WI38 (cell line): ENCODE results near the gene SYT10.

Experiments used
- H3K4me3 ChIP-seq: 2 replicates; pipeline ENCODE4 v1.5.1; 2011; ENCODE audit warnings: low read depth, mild to moderate bottlenecking, control low read depth, low read length
- TF ChIP-seq, protein P1 (sequence below): IDR thresholded peaks from 2 replicates; pipeline ENCODE4 v1.5.1; 2012; ENCODE audit warnings: low read depth, mild to moderate bottlenecking, control low read depth, low read length

Gene SYT10

DNA sequence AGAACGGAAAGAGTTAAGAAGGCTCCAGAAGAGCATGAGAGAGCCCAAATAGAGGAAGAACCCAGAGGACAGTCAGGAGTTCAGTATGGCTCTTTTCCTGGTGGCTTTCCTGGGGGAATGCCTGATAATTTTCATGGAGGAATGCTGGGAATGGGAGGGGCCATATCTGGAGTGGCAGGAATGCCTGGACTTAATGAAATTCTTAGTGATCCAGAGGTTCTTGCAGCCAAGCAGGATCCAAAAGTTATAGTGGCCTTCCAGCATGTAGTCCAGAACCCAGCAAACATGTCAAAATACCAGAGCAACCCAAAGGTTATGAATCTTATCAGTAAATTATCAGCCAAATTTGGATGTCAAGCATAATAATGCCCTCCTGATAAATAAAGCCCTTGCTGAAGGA is 15.5 kb upstream of the SYT10 start:
- TF ChIP-seq, protein P1, sequence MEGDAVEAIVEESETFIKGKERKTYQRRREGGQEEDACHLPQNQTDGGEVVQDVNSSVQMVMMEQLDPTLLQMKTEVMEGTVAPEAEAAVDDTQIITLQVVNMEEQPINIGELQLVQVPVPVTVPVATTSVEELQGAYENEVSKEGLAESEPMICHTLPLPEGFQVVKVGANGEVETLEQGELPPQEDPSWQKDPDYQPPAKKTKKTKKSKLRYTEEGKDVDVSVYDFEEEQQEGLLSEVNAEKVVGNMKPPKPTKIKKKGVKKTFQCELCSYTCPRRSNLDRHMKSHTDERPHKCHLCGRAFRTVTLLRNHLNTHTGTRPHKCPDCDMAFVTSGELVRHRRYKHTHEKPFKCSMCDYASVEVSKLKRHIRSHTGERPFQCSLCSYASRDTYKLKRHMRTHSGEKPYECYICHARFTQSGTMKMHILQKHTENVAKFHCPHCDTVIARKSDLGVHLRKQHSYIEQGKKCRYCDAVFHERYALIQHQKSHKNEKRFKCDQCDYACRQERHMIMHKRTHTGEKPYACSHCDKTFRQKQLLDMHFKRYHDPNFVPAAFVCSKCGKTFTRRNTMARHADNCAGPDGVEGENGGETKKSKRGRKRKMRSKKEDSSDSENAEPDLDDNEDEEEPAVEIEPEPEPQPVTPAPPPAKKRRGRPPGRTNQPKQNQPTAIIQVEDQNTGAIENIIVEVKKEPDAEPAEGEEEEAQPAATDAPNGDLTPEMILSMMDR, result no peak
- no peak overlapping the region for H3K4me3 ChIP-seq

DNA sequence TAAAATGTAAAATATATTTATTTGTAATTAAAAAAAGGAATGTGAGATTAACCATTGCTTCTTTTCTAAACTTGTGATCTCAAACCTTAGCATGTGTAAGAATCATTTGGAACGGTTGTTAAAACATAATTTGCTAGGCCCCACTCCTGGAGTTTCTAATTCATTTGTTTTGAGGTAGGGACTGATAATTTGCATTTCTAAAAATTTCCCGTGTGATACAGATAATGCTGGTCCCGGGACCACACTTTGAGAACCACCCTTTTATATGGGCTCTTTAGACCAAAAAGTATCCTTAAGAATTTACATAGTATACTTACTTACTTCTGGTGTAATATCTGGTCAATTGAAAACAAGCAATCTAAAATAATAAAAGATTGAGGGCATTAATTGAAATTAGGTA is 10.9 kb upstream of the SYT10 start:
- TF ChIP-seq, protein P1, result no peak
- H3K4me3 ChIP-seq, result no peak overlapping the region

DNA sequence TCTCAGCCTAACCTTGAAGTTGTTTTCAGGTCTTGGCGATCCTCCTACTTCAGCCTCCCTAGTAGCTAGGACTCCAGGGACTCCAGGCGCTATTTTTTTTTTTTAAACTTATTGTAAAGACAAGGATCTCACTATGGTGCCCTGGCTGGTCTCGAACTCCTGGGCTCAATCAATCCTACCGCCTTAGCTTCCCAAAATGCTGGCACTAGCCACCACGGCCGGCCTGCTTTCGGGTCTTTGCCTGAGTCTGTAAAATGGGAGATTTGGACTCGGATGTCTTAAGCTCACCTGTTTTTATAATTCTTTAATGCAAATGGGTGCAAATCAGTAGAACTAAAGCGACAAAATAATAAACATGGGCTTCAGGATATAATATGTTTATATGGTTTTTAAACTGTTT is 858 bp upstream of the SYT10 start:
- TF ChIP-seq, protein P1, result no peak
- H3K4me3 ChIP-seq, result no peak overlapping the region

DNA sequence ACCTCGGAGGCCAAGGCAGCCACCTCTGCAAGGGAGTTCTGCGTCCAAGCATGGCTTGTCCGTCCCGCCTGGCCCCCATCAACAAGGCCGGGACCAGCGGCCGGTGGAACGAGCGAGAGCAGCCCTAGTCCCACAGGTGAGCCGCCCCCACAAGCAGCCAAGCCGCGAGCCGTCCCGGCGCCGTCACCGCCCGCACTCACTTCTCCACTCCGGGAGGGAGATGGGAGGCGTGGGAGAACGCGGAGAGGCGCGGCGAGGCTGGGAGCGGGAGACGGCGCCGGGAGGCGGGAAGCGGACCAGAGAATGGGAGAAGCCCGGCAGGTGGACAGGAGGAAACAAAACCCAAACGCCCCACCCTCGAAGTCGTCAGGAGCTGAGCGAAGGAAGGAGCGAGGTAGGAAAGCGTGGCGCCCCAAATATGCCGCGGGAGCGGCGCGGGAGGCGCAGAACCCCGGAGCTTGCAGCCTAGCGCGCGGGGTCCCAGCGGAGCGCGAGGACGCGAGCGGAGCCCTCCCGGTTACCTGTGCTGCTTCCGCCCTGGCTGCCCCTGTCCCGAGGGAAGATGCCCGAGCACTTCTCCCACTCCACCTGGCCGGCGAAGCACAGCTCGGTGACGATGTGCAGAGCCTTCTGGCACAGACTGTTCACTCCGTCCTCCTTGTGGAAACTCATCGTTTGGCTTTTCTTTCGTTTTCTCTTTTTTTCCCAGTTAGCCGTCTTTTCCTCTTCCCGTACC is 600 bp downstream of the SYT10 start:
- no peak overlapping the region for H3K4me3 ChIP-seq
- TF ChIP-seq, protein P1, result no peak

DNA sequence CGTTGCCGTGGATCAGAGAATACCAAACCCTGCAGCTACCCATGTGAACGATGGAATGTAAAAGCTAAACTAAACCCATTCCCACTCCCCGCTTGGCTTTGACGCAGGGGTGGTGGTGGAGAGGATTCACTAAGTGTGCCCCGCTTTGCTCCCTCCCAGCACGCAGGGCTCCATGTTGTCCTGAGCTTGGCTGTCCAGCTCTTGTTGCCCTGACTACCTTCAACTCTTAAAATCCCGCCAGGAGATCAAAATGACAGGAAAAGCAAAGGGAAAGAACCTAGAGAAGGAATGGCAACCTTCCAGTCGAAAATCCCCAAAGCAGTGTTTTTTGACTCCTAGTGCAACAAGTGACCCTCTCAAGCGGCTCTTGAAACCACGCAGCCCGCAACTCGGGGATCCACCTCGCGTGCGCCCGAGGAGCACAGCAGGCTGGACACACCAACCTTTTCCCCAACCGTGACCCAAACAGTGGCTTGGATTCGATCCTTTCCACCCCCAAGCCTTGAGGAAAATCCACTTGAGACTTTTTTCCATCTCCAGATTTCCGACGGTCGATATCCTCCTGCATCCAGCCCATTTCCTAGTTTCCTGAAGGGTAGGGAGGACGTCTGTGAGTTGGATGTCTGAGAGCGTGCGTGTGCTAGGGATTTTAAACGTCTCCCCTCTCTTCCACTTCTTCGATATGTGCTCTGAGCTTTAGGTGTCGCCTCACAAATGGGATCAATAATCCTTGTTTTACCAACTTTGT is 1.4 kb downstream of the SYT10 start:
- TF ChIP-seq, protein P1, result no peak
- H3K4me3 ChIP-seq, result no peak overlapping the region

DNA sequence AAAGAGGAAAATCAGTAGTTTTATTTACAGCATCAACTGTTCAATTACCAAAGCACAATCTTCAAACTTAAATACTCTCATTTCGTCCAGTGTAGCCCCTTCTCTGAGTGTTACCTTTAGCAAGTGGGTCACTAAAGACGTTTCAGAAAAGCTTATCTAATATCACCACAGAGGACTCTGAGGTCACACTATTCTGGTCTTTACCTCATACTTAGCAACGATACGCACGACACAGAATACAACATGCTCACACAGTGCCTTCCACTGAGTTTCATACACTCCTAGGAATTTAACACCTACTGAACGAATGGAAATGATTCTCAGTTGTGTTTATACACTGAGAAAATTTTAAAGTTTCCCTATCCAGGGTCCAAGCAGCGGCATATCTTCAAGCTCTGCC is 2.0 kb downstream of the SYT10 start:
- no peak overlapping the region for H3K4me3 ChIP-seq

More for the DNA sequence above, 2.0 kb downstream of the SYT10 start:
- TF ChIP-seq, protein P1, result no peak
